ENCODE results near the gene KMT2E. TPM values are rescaled to one million over a fixed set of nuclear protein-coding genes. Genes with fewer than 3 reads are reported as not detected.

The KMT2E gene
- total RNA-seq, 1 experiment from 2014 or later, result 63.1 TPM

DNA sequence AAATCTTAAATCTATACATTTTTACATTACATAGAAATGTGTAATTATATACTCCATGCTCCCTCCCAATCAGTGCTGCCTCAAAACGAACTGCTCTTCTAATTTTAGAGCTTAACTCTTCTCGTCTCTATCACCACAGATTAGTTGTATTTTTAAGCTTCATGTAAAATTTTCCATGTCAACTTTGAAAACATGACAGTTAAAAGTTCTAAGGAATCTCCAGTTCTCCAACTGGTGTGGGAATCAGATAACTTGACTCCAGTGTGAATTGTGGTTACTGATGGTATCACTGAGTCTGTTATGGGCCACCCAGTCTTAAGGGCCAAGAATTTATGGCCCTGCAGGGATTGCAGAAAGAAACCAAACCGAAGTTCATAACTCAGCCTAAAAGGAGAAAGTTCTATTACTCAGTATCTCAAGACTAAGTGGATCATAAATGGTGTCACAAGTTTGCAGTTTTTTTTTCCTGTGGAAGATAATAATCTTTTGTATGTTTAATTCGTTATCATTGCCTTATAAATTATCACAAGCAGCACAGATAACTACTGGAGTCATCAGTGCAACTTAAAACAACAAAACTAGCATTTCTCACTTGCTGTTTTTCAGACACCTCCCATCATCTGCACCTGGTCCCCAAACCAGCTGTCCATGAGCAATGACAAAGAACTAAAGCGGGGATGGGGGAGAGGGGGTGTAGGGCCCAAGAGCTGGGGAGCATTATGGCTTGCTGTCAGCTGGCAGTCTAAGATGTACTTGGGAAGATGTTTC, 31.5 kb upstream of the KMT2E start:
- TF ChIP-seq, protein P1, sequence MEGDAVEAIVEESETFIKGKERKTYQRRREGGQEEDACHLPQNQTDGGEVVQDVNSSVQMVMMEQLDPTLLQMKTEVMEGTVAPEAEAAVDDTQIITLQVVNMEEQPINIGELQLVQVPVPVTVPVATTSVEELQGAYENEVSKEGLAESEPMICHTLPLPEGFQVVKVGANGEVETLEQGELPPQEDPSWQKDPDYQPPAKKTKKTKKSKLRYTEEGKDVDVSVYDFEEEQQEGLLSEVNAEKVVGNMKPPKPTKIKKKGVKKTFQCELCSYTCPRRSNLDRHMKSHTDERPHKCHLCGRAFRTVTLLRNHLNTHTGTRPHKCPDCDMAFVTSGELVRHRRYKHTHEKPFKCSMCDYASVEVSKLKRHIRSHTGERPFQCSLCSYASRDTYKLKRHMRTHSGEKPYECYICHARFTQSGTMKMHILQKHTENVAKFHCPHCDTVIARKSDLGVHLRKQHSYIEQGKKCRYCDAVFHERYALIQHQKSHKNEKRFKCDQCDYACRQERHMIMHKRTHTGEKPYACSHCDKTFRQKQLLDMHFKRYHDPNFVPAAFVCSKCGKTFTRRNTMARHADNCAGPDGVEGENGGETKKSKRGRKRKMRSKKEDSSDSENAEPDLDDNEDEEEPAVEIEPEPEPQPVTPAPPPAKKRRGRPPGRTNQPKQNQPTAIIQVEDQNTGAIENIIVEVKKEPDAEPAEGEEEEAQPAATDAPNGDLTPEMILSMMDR (IDR thresholded peaks at IDR 0.05; ENCODE audit: insufficient read depth in 1 of 2, low read depth in 1 of 2, low read length in 1 of 2, severe bottlenecking in 1 of 2, unreplicated experiment in 1 of 2), result no peak
- H3K4me1 ChIP-seq, result peaks cover 55% of the 10 kb centered on the region
- no peaks in the 10 kb centered on the region for H3K9me3 ChIP-seq
- ChIA-PET POLR2A (interaction anchor here (1.6 to 1.7 kb wide), 3 partner anchors 27 to 32 kb away, joined by 8 to 14 read pairs (median 9); partner anchors contain the start of gene KMT2E), CTCF (interaction anchor here (1.3 to 2.3 kb wide), 4 partner anchors 8 to 32 kb away, joined by 3 to 15 read pairs (median 6); partner anchors contain the start of gene KMT2E)
- H3K4me3 ChIP-seq (ENCODE audit: low read depth, low read length), result peak overlapping the region; percentile 41; the same call in 1 of the 2 replicates
- H3K27me3 Mint-ChIP-seq (ENCODE audit: insufficient read depth, unreplicated experiment), result no peaks in the 10 kb centered on the region
- peak overlapping the region; percentile 88 for H3K4me3 Mint-ChIP-seq (ENCODE audit: unreplicated experiment)
- no peak for DNase-seq
- peak overlapping the region; percentile 99 for H3K27ac Mint-ChIP-seq (ENCODE audit: unreplicated experiment)
- H3K4me1 Mint-ChIP-seq (ENCODE audit: low read depth, unreplicated experiment), result peaks cover 25% of the 10 kb centered on the region
- no TSS peak for BruUV-seq (replicated peaks)
- H3K36me3 Mint-ChIP-seq (ENCODE audit: insufficient read depth, unreplicated experiment), result peaks cover 70% of the 10 kb centered on the region
- intact Hi-C loops (cut with micrococcal nuclease; ENCODE audit: unreplicated experiment), result no loop called here
- no peaks in the 10 kb centered on the region; the same call in 1 of the 2 replicates for H3K36me3 ChIP-seq (ENCODE audit: control insufficient read depth, insufficient read depth, low read length)
- H3K9me3 Mint-ChIP-seq (ENCODE audit: unreplicated experiment), result no peaks in the 10 kb centered on the region
- H3K27me3 ChIP-seq (replicated peaks; ENCODE audit: control insufficient read depth, insufficient read depth, low read length), result no peaks in the 10 kb centered on the region

DNA sequence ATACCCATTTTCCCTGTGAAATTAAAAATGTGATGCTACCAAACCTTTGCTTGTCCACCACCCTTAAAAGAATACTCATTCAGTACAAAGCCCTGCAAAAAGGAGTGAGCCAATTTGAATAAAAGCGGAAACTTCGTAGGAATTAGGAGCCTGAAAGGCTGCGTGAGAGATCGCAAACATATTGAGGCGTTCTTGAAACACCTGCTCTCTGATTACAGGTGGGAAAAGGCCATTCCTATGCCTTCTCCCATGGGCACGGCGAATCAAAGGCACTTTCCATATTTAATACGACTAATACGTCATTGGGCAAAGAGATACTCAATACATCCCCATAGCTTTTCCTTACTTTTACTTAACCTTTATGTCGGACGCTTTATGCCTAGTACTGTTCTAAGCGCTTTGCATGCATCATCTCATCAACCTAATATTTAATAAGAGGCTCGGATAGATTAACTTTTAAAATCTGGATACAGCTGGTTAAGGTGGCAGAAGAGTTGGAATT, 30.9 kb upstream of the KMT2E start:
- H3K9me3 ChIP-seq, result no peaks in the 10 kb centered on the region
- no peaks in the 10 kb centered on the region for H3K27me3 ChIP-seq (replicated peaks; ENCODE audit: control insufficient read depth, insufficient read depth, low read length)
- H3K27me3 Mint-ChIP-seq (ENCODE audit: insufficient read depth, unreplicated experiment), result no peaks in the 10 kb centered on the region
- BruUV-seq (replicated peaks), result TSS peak; percentile 70
- peaks cover 74% of the 10 kb centered on the region for H3K36me3 Mint-ChIP-seq (ENCODE audit: insufficient read depth, unreplicated experiment)
- H3K4me3 Mint-ChIP-seq (ENCODE audit: unreplicated experiment), result peak overlapping the region; percentile 88
- peaks cover 55% of the 10 kb centered on the region for H3K4me1 ChIP-seq
- H3K36me3 ChIP-seq (ENCODE audit: control insufficient read depth, insufficient read depth, low read length), result no peaks in the 10 kb centered on the region; the same call in 1 of the 2 replicates
- intact Hi-C loops (cut with micrococcal nuclease; ENCODE audit: unreplicated experiment), result no loop called here
- TF ChIP-seq, protein P1 (IDR thresholded peaks at IDR 0.05; ENCODE audit: insufficient read depth in 1 of 2, low read depth in 1 of 2, low read length in 1 of 2, severe bottlenecking in 1 of 2, unreplicated experiment in 1 of 2), result no peak
- DNase-seq, result no peak
- ChIA-PET POLR2A (interaction anchor here (1.6 to 2.3 kb wide), 3 partner anchors 23 to 31 kb away, joined by 8 to 20 read pairs (median 14); partner anchors contain the start of gene KMT2E), CTCF (interaction anchor here (0.8 to 2.1 kb wide), 4 partner anchors 19 to 30 kb away, joined by 3 to 10 read pairs (median 4); partner anchors contain the start of gene KMT2E)
- peak overlapping the region; percentile 99 for H3K27ac Mint-ChIP-seq (ENCODE audit: unreplicated experiment)
- peaks cover 25% of the 10 kb centered on the region for H3K4me1 Mint-ChIP-seq (ENCODE audit: low read depth, unreplicated experiment)
- H3K4me3 ChIP-seq (ENCODE audit: low read depth, low read length), result peak overlapping the region; percentile 41
- H3K9me3 Mint-ChIP-seq (ENCODE audit: unreplicated experiment), result no peaks in the 10 kb centered on the region

Measured in Caco-2 (cell line).